Measurements from ENCODE around the gene SIK3.

DNA sequence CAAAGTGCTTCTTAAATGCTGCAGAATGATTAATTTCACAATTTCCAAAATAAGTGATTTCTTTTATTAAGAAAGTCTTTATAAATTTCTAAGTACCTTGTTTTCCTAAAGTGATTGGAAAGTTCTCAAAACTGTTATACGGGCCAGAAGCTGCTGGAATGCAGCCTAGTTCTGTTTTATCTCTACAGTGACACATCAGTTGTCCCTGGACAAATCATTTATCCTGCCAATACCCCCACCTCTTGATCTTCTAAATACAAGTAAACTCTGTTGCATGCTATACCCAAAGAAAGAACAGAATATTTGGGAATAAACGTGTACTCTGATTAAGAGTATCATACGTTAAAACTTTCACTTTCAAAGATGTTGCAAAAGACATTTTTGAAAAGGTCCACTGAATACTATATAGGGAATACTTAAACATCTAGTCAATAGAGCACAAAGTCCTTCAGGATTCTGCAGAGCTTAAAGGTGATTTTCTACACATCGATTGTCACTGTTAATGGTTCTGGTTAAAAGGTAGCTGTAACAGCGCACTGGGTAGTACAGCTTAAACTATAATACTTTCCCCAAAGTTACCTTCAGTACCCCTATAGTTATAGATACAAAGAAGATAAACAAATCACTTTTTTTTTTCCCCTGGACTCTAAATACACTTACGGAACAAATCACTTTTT lies 168.7 kb downstream of the SIK3 start:
- TF ChIP-seq, protein P1, sequence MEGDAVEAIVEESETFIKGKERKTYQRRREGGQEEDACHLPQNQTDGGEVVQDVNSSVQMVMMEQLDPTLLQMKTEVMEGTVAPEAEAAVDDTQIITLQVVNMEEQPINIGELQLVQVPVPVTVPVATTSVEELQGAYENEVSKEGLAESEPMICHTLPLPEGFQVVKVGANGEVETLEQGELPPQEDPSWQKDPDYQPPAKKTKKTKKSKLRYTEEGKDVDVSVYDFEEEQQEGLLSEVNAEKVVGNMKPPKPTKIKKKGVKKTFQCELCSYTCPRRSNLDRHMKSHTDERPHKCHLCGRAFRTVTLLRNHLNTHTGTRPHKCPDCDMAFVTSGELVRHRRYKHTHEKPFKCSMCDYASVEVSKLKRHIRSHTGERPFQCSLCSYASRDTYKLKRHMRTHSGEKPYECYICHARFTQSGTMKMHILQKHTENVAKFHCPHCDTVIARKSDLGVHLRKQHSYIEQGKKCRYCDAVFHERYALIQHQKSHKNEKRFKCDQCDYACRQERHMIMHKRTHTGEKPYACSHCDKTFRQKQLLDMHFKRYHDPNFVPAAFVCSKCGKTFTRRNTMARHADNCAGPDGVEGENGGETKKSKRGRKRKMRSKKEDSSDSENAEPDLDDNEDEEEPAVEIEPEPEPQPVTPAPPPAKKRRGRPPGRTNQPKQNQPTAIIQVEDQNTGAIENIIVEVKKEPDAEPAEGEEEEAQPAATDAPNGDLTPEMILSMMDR (IDR thresholded peaks at IDR 0.05; ENCODE audit: low read length): no peak
- TF ChIP-seq EZH2 (optimal IDR thresholded peaks at IDR 0.05; ENCODE audit: low read depth, low read length): no peak

Data from MM.1S (cell line).